Gastrocnemius medialis (tissue), 4 donors: ENCODE measurements around the gene CSGALNACT2.

ENCODE experiments used
- CTCF ChIP-seq, 5 experiments: fragments of 450-650 bp in 3 of 5; fragments of 200-600 bp in 2 of 5; sonication (generic) in 2 of 5; IDR thresholded peaks in 4 of 5; conservative IDR thresholded peaks in 1 of 5; 1 replicate in 4 of 5; 2 replicates in 1 of 5; pipeline ENCODE4 v1.5.1; 2016 to 2019; ENCODE audit warnings: antibody characterized with exemption in 5 of 5, mild to moderate bottlenecking in 3 of 5, moderate library complexity in 3 of 5
- POLR2A ChIP-seq, 2 donors: fragments of 450-650 bp; IDR thresholded peaks; one replicate each; pipeline ENCODE4 v1.6.1; 2017; ENCODE audit warnings: antibody characterized with exemption in 2 of 2, mild to moderate bottlenecking in 2 of 2, moderate library complexity in 2 of 2

- no peak for TF ChIP-seq CTCF (IDR thresholded peaks at IDR 0.05 in 4 of 5, conservative IDR thresholded peaks at IDR 0.05 in 1 of 5)
- TF ChIP-seq POLR2A (IDR thresholded peaks at IDR 0.05) = no peak
Observed at GRCh38 chr10:43218206-43218950, 80.1 kb downstream of the CSGALNACT2 start.
